Measurements from ENCODE around the gene ZNF619. TPM values are rescaled to one million over a fixed set of nuclear protein-coding genes. Genes with fewer than 3 reads are reported as not detected.
A peak's percentile ranks its signal among the peaks of the same experiment; 100 is the strongest.
"Not testable (repeated sequence)": the region's sequence is repeated elsewhere in the genome, so short reads cannot be mapped to it uniquely, and the experiment has no call there.

The ZNF619 gene
- total RNA-seq, 1 donor from 2014 or later: 7.3 TPM

GRCh38 chr3:40461161-40461560 is 15.8 kb upstream of the ZNF619 start:
- Mint-ChIP-seq H3K9me3 (no peaks in the 10 kb centered on the region), H3K36me3 (peaks cover 39% of the 10 kb centered on the region), H3K4me1 (ENCODE audit: unreplicated experiment) (peaks cover 19% of the 10 kb centered on the region), H3K27me3 (no peaks in the 10 kb centered on the region), H3K27ac (peak overlapping the region; percentile 16), H3K4me3 (no peak overlapping the region)
- TF ChIP-seq, protein P1, sequence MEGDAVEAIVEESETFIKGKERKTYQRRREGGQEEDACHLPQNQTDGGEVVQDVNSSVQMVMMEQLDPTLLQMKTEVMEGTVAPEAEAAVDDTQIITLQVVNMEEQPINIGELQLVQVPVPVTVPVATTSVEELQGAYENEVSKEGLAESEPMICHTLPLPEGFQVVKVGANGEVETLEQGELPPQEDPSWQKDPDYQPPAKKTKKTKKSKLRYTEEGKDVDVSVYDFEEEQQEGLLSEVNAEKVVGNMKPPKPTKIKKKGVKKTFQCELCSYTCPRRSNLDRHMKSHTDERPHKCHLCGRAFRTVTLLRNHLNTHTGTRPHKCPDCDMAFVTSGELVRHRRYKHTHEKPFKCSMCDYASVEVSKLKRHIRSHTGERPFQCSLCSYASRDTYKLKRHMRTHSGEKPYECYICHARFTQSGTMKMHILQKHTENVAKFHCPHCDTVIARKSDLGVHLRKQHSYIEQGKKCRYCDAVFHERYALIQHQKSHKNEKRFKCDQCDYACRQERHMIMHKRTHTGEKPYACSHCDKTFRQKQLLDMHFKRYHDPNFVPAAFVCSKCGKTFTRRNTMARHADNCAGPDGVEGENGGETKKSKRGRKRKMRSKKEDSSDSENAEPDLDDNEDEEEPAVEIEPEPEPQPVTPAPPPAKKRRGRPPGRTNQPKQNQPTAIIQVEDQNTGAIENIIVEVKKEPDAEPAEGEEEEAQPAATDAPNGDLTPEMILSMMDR (conservative IDR thresholded peaks at IDR 0.05): no peak
- DNase-seq (ENCODE audit: extremely low spot score, unreplicated experiment): no peak

DNA sequence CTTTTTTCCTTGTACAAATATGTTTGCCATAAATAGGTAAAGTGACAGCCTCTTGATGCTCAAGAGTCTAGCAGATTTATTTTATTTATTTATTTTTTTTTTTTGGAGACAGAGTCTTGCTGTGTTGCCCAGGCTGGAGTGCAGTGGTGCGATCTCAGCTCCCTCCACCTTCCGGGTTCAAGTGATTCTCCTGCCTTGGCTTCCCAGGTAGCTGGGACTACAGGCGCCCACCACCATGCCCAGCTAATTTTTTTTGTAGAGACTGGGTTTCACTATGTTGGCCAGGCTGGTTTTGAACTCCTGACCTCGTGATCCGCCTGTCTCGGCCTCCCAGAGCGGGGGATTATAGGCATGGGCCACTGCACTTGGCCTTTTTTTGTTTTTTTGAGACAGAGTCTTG is 14.1 kb upstream of the ZNF619 start:
- Mint-ChIP-seq H3K4me1 (ENCODE audit: unreplicated experiment) (peaks cover 15% of the 10 kb centered on the region), H3K36me3 (peaks cover 34% of the 10 kb centered on the region)
- not testable (repeated sequence) for H3K4me3 Mint-ChIP-seq; H3K9me3 Mint-ChIP-seq; H3K27ac Mint-ChIP-seq; DNase-seq (ENCODE audit: extremely low spot score, unreplicated experiment); H3K27me3 Mint-ChIP-seq

- H3K36me3 Mint-ChIP-seq: peaks cover 26% of the 10 kb centered on the region
- H3K27ac Mint-ChIP-seq: no peak overlapping the region
- TF ChIP-seq, protein P1 (conservative IDR thresholded peaks at IDR 0.05): no peak
- no peaks in the 10 kb centered on the region for H3K9me3 Mint-ChIP-seq
- no peak for DNase-seq (ENCODE audit: extremely low spot score, unreplicated experiment)
- H3K4me3 Mint-ChIP-seq: no peak overlapping the region
- H3K27me3 Mint-ChIP-seq: no peaks in the 10 kb centered on the region
- H3K4me1 Mint-ChIP-seq (ENCODE audit: unreplicated experiment): peaks cover 7% of the 10 kb centered on the region
Observed at GRCh38 chr3:40463579-40463978, 13.3 kb upstream of the ZNF619 start.

- TF ChIP-seq, protein P1 (conservative IDR thresholded peaks at IDR 0.05): no peak
- H3K27ac Mint-ChIP-seq: no peak overlapping the region
Observed at GRCh38 chr3:40464339-40465110, 12.4 kb upstream of the ZNF619 start.

GRCh38 chr3:40465111-40465407 is 11.9 kb upstream of the ZNF619 start:
- H3K4me3 Mint-ChIP-seq: no peak overlapping the region
- peaks cover 22% of the 10 kb centered on the region for H3K36me3 Mint-ChIP-seq
- H3K4me1 Mint-ChIP-seq (ENCODE audit: unreplicated experiment): no peaks in the 10 kb centered on the region
- no peak overlapping the region for H3K27ac Mint-ChIP-seq
- no peak for DNase-seq (ENCODE audit: extremely low spot score, unreplicated experiment)
- H3K9me3 Mint-ChIP-seq: no peaks in the 10 kb centered on the region
- H3K27me3 Mint-ChIP-seq: no peaks in the 10 kb centered on the region
- TF ChIP-seq, protein P1 (conservative IDR thresholded peaks at IDR 0.05): no peak

More at GRCh38 chr3:40464339-40465110, 12.4 kb upstream of the ZNF619 start:
- peaks cover 22% of the 10 kb centered on the region for H3K36me3 Mint-ChIP-seq
- H3K27me3 Mint-ChIP-seq: no peaks in the 10 kb centered on the region
- H3K9me3 Mint-ChIP-seq: no peaks in the 10 kb centered on the region
- H3K4me3 Mint-ChIP-seq: no peak overlapping the region
- DNase-seq (ENCODE audit: extremely low spot score, unreplicated experiment): no peak
- H3K4me1 Mint-ChIP-seq (ENCODE audit: unreplicated experiment): no peaks in the 10 kb centered on the region

GRCh38 chr3:40465456-40465855 is 11.5 kb upstream of the ZNF619 start:
- Mint-ChIP-seq H3K9me3 (no peaks in the 10 kb centered on the region), H3K4me1 (ENCODE audit: unreplicated experiment) (no peaks in the 10 kb centered on the region), H3K4me3 (no peak overlapping the region), H3K27ac (peak overlapping the region; percentile 50), H3K27me3 (no peaks in the 10 kb centered on the region), H3K36me3 (peaks cover 22% of the 10 kb centered on the region)
- DNase-seq (ENCODE audit: extremely low spot score, unreplicated experiment): no peak
- TF ChIP-seq, protein P1 (conservative IDR thresholded peaks at IDR 0.05): no peak
